Activated gamma-delta T cell (primary cell): ENCODE data around the gene CFAP57.

ENCODE experiments used
- DNase-seq: peaks from one replicate; lab custom pipeline; 2025; lab: John Stamatoyannopoulos, UW

CFAP57 gene

GRCh38 chr1:43299101-43299500, 127.0 kb downstream of the CFAP57 start:
- no peak for DNase-seq

GRCh38 chr1:43300378-43301094, 128.4 kb downstream of the CFAP57 start, which contains the start of gene TIE1:
TIE1 (plus strand) TSS chr1:43300982; CDS start chr1:43301072, 90 bp downstream.
- no peak for DNase-seq

GRCh38 chr1:43302201-43302600, 130.1 kb downstream of the CFAP57 start:
- DNase-seq, result no peak

- DNase-seq, result no peak
Observed at GRCh38 chr1:43302721-43303470, 130.8 kb downstream of the CFAP57 start.

- DNase-seq, result no peak
Observed at GRCh38 chr1:43303471-43304313, 131.6 kb downstream of the CFAP57 start.
